ENCODE results near the gene PRRT4.

PRRT4 gene

GRCh38 chr7:128360359-128360678, 1.2 kb downstream of the PRRT4 start:
- TF ChIP-seq CTCF (IDR thresholded peaks at IDR 0.05; ENCODE audit: control extremely low read depth, extremely low read depth, low read depth, missing control alignments) = no peak
- DNase-seq (ENCODE audit: extremely low spot score) = no peak
- CTCF ChIA-PET = no interaction called here
- POLR2A ChIA-PET = no interaction called here

GRCh38 chr7:128359939-128360338, 1.6 kb downstream of the PRRT4 start:
- TF ChIP-seq CTCF (IDR thresholded peaks at IDR 0.05; ENCODE audit: control extremely low read depth, extremely low read depth, low read depth, missing control alignments) = no peak
- ChIA-PET CTCF (interaction anchor here (4.6 kb wide), 1 partner anchor 12 kb away, joined by 35 read pairs; no protein-coding TSS in a partner anchor), POLR2A (no interaction called here)
- no peak for DNase-seq (ENCODE audit: extremely low spot score)

- CTCF ChIA-PET = interaction anchor here (1.0 to 4.6 kb wide), 2 partner anchors 12 to 32 kb away, joined by 3 to 35 read pairs; no protein-coding TSS in a partner anchor
- POLR2A ChIA-PET = no interaction called here
- no peak for DNase-seq (ENCODE audit: extremely low spot score)
- TF ChIP-seq CTCF (IDR thresholded peaks at IDR 0.05; ENCODE audit: control extremely low read depth, extremely low read depth, low read depth, missing control alignments) = no peak
These were observed 2.2 kb downstream of the PRRT4 start for GRCh38 chr7:128359336-128359735.

- DNase-seq (ENCODE audit: extremely low spot score) = no peak
- CTCF ChIA-PET = interaction anchor here (0.8 to 4.9 kb wide), 9 partner anchors 11 to 69 kb away, joined by 3 to 35 read pairs (median 3); partner anchors contain the start of gene RBM28
- POLR2A ChIA-PET = interaction anchor here (0.6 kb wide), 1 partner anchor 19 kb away, joined by 3 read pairs; no protein-coding TSS in a partner anchor
- TF ChIP-seq CTCF (IDR thresholded peaks at IDR 0.05; ENCODE audit: control extremely low read depth, extremely low read depth, low read depth, missing control alignments) = no peak
These were observed 3.3 kb downstream of the PRRT4 start for GRCh38 chr7:128358233-128358632.

GRCh38 chr7:128357217-128357613, 4.3 kb downstream of the PRRT4 start:
- TF ChIP-seq CTCF (IDR thresholded peaks at IDR 0.05; ENCODE audit: control extremely low read depth, extremely low read depth, low read depth, missing control alignments) = no peak
- POLR2A ChIA-PET = interaction anchor here (0.6 kb wide), 1 partner anchor 28 kb away, joined by 3 read pairs; no protein-coding TSS in a partner anchor
- no peak for DNase-seq (ENCODE audit: extremely low spot score)
- CTCF ChIA-PET = interaction anchor here (1.0 to 4.9 kb wide), 8 partner anchors 10 to 70 kb away, joined by 3 to 35 read pairs (median 4); no protein-coding TSS in a partner anchor

GRCh38 chr7:128356546-128357216, 4.8 kb downstream of the PRRT4 start:
- POLR2A ChIA-PET = interaction anchor here (0.6 kb wide), 1 partner anchor 28 kb away, joined by 3 read pairs; no protein-coding TSS in a partner anchor
- DNase-seq (ENCODE audit: extremely low spot score) = no peak
- CTCF ChIA-PET = interaction anchor here (1.0 to 4.9 kb wide), 6 partner anchors 9 to 71 kb away, joined by 3 to 35 read pairs (median 4); no protein-coding TSS in a partner anchor
- TF ChIP-seq CTCF (IDR thresholded peaks at IDR 0.05; ENCODE audit: control extremely low read depth, extremely low read depth, low read depth, missing control alignments) = no peak

Measured in GM10248 (cell line).